Naive thymus-derived CD4-positive, alpha-beta T cell (primary cell): ENCODE data around the gene ITPR2. TPM values are rescaled to one million over a fixed set of nuclear protein-coding genes. Genes with fewer than 3 reads are reported as not detected.
A peak's percentile ranks its signal among the peaks of the same experiment; 100 is the strongest.

Experiments used
- ATAC-seq: fragments of 150-1000 bp; cut with Tn5 transposase; 2 replicates; pipeline ENCODE4 v1.10.0; 2021; ENCODE audit warnings: mild to moderate bottlenecking, moderate library complexity
- CTCF ChIA-PET: fragments of 350-600 bp; sonication (Branson Sonifier 250); formaldehyde crosslinking; loops from one replicate; lab custom pipeline; 2021; ENCODE audit warnings: antibody characterized with exemption; lab: Charles Lee
- POLR2A ChIA-PET: fragments of 350-600 bp; sonication (Branson Sonifier 250); formaldehyde crosslinking; loops from one replicate; lab custom pipeline; 2021; ENCODE audit warnings: antibody characterized with exemption, inconsistent platforms; lab: Charles Lee
- DNase-seq, 9 donors: peaks; one replicate each; pipeline versions ENCODE4 v3.0.0 to v3.0.0-alpha.2; 2020 to 2022; ENCODE audit warnings: mixed read lengths in 1 of 9
- H3K27ac ChIP-seq: one replicate; pipeline ENCODE4 v1.7.0; 2013; ENCODE audit warnings: mild to moderate bottlenecking, low read depth, low read length, moderate library complexity
- H3K27me3 ChIP-seq, 2 donors: one replicate each; pipeline ENCODE4 v1.7.0; 2013; ENCODE audit warnings: low read length in 2 of 2, mild to moderate bottlenecking in 2 of 2, moderate library complexity in 2 of 2; ENCODE audit not compliant: control insufficient read depth in 2 of 2, insufficient read depth in 2 of 2
- H3K36me3 ChIP-seq, 3 experiments: 1 replicate in 2 of 3; 2 replicates in 1 of 3; pipeline ENCODE4 v1.7.0; 2013; ENCODE audit warnings: low read length in 3 of 3, mild to moderate bottlenecking in 3 of 3, moderate library complexity in 1 of 3; ENCODE audit not compliant: insufficient read depth in 3 of 3, control insufficient read depth in 2 of 3
- H3K4me1 ChIP-seq, 2 donors: one replicate each; pipeline ENCODE4 v1.7.0; 2013; ENCODE audit warnings: low read length in 2 of 2, mild to moderate bottlenecking in 2 of 2, moderate library complexity in 1 of 2; ENCODE audit not compliant: control insufficient read depth in 2 of 2, insufficient read depth in 2 of 2
- H3K4me3 ChIP-seq: 2 replicates; pipeline ENCODE4 v1.7.0; 2013; ENCODE audit warnings: mild to moderate bottlenecking, low read length
- H3K9me3 ChIP-seq, 3 experiments: 1 replicate in 2 of 3; 2 replicates in 1 of 3; pipeline ENCODE4 v1.7.0; 2013; ENCODE audit warnings: low read length in 3 of 3; ENCODE audit not compliant: control insufficient read depth in 2 of 3
- H3K27ac Mint-ChIP-seq, 9 donors: one replicate each; pipeline ENCODE4 v1.8.0; 2020 to 2022; ENCODE audit warnings: mixed read lengths in 9 of 9, mild to moderate bottlenecking in 8 of 9, moderate library complexity in 5 of 9, inconsistent platforms in 2 of 9
- H3K27me3 Mint-ChIP-seq, 5 donors: one replicate each; pipeline ENCODE4 v1.8.0; 2021 to 2022; ENCODE audit warnings: mixed read lengths in 5 of 5, mild to moderate bottlenecking in 1 of 5
- H3K36me3 Mint-ChIP-seq, 5 donors: one replicate each; pipeline ENCODE4 v1.8.0; 2020 to 2022; ENCODE audit warnings: mixed read lengths in 5 of 5, mild to moderate bottlenecking in 3 of 5, inconsistent platforms in 1 of 5
- H3K4me1 Mint-ChIP-seq, 7 donors: one replicate each; pipeline ENCODE4 v1.8.0; 2020 to 2022; ENCODE audit warnings: mixed read lengths in 7 of 7, mild to moderate bottlenecking in 3 of 7, inconsistent platforms in 1 of 7
- H3K4me3 Mint-ChIP-seq, 10 donors: one replicate each; pipeline ENCODE4 v1.8.0; 2020 to 2022; ENCODE audit warnings: mild to moderate bottlenecking in 10 of 10, mixed read lengths in 10 of 10, moderate library complexity in 6 of 10, inconsistent platforms in 2 of 10
- H3K9me3 Mint-ChIP-seq, 11 donors: one replicate each; pipeline ENCODE4 v1.8.0; 2020 to 2022; ENCODE audit warnings: mixed read lengths in 11 of 11, mild to moderate bottlenecking in 4 of 11, inconsistent platforms in 1 of 11, moderate library complexity in 1 of 11
- intact Hi-C, 2 donors: fragments of 100-400 bp; cut with micrococcal nuclease; formaldehyde crosslinking; loops; one replicate each; pipeline ENCODE4 v1.15.1; 2023
- polyA plus RNA-seq, 2 donors: library from polyadenylated mRNA; unstranded; fragments of 300-500 nt; fragmentation: Illumina TruSeq; gene quantifications; one replicate each; pipeline ENCODE4 v1.2.3, GENCODE V29; 2021
- total RNA-seq, 6 experiments: library from RNA in 5 of 6; stranded (reverse) in 5 of 6; gene quantifications; 1 replicate in 5 of 6; 2 replicates in 1 of 6; pipeline ENCODE4 v1.2.3 and lab custom pipeline; 2021 to 2026

Gene ITPR2
- total and polyA plus RNA-seq, 7 experiments from 2014 or later: 11.3 to 71.5 (median 51.4) TPM

- Histone ChIP-seq H3K27ac (no peak overlapping the region), H3K4me1 (no peaks in the 10 kb centered on the region), H3K36me3 (no peaks in the 10 kb centered on the region), H3K4me3 (no peak overlapping the region), H3K9me3 (peaks cover 0 to 15% (median 0%) of the 10 kb centered on the region in 3 experiments), H3K27me3 (no peaks in the 10 kb centered on the region)
- DNase-seq (no peak), ATAC-seq (no peak)
- H3K4me1 Mint-ChIP-seq: peaks cover 14 to 27% (median 21%) of the 10 kb centered on the region in 7 donors
- H3K36me3 Mint-ChIP-seq: peaks cover 8 to 68% (median 55%) of the 10 kb centered on the region in 5 donors
- CTCF ChIA-PET: no interaction called here
- peaks cover 0 to 25% (median 14%) of the 10 kb centered on the region in 11 donors for H3K9me3 Mint-ChIP-seq
- intact Hi-C loops: no loop called here
- H3K27me3 Mint-ChIP-seq: no peaks in the 10 kb centered on the region
- H3K27ac Mint-ChIP-seq: peak overlapping the region in 1 of 9 donors; percentile 17
- no peak overlapping the region for H3K4me3 Mint-ChIP-seq
- POLR2A ChIA-PET: no interaction called here
Observed at GRCh38 chr12:26773313-26774104, 59.5 kb downstream of the ITPR2 start.

GRCh38 chr12:26771861-26772260 lies 61.1 kb downstream of the ITPR2 start:
- Mint-ChIP-seq H3K27ac (no peak overlapping the region), H3K27me3 (no peaks in the 10 kb centered on the region), H3K9me3 (peaks cover 0 to 13% (median 5%) of the 10 kb centered on the region in 11 donors), H3K4me1 (peaks cover 21 to 32% (median 27%) of the 10 kb centered on the region in 7 donors), H3K4me3 (no peak overlapping the region), H3K36me3 (peaks cover 6 to 61% (median 48%) of the 10 kb centered on the region in 5 donors)
- CTCF ChIA-PET: no interaction called here
- H3K4me1 ChIP-seq: no peaks in the 10 kb centered on the region
- no peak overlapping the region for H3K4me3 ChIP-seq
- ATAC-seq (no peak), DNase-seq (no peak)
- intact Hi-C loops: no loop called here
- H3K36me3 ChIP-seq: no peaks in the 10 kb centered on the region
- peaks cover 0 to 2% (median 0%) of the 10 kb centered on the region in 3 experiments for H3K9me3 ChIP-seq
- no peak overlapping the region for H3K27ac ChIP-seq
- no peaks in the 10 kb centered on the region for H3K27me3 ChIP-seq
- POLR2A ChIA-PET: no interaction called here

- Mint-ChIP-seq H3K27me3 (no peaks in the 10 kb centered on the region), H3K36me3 (peaks cover 7 to 61% (median 47%) of the 10 kb centered on the region in 5 donors), H3K27ac (no peak overlapping the region), H3K9me3 (peaks cover 0 to 12% (median 4%) of the 10 kb centered on the region in 11 donors), H3K4me3 (no peak overlapping the region), H3K4me1 (peaks cover 23 to 32% (median 27%) of the 10 kb centered on the region in 7 donors)
- CTCF ChIA-PET: interaction anchor here (1.1 kb wide), 1 partner anchor 20 kb away, joined by 3 read pairs; no protein-coding TSS in a partner anchor
- Histone ChIP-seq H3K9me3 (no peaks in the 10 kb centered on the region), H3K27me3 (no peaks in the 10 kb centered on the region), H3K4me3 (no peak overlapping the region), H3K4me1 (no peaks in the 10 kb centered on the region), H3K27ac (no peak overlapping the region), H3K36me3 (no peaks in the 10 kb centered on the region)
- no peak for DNase-seq
- intact Hi-C loops: no loop called here
- ATAC-seq: no peak
- POLR2A ChIA-PET: no interaction called here
Observed at GRCh38 chr12:26770239-26771070, 62.5 kb downstream of the ITPR2 start.

GRCh38 chr12:26769611-26770010 lies 63.4 kb downstream of the ITPR2 start:
- POLR2A ChIA-PET: no interaction called here
- H3K36me3 Mint-ChIP-seq: peaks cover 7 to 61% (median 43%) of the 10 kb centered on the region in 5 donors
- intact Hi-C loops: no loop called here
- no peak for DNase-seq
- no peak overlapping the region for H3K4me3 Mint-ChIP-seq
- no peaks in the 10 kb centered on the region for H3K27me3 Mint-ChIP-seq
- Histone ChIP-seq H3K27ac (no peak overlapping the region), H3K27me3 (no peaks in the 10 kb centered on the region), H3K4me3 (no peak overlapping the region), H3K4me1 (no peaks in the 10 kb centered on the region), H3K9me3 (no peaks in the 10 kb centered on the region), H3K36me3 (no peaks in the 10 kb centered on the region)
- H3K4me1 Mint-ChIP-seq: peaks cover 20 to 27% (median 23%) of the 10 kb centered on the region in 7 donors
- no peak overlapping the region for H3K27ac Mint-ChIP-seq
- no peak for ATAC-seq
- H3K9me3 Mint-ChIP-seq: peaks cover 0 to 14% (median 3%) of the 10 kb centered on the region in 11 donors
- CTCF ChIA-PET: no interaction called here

DNA sequence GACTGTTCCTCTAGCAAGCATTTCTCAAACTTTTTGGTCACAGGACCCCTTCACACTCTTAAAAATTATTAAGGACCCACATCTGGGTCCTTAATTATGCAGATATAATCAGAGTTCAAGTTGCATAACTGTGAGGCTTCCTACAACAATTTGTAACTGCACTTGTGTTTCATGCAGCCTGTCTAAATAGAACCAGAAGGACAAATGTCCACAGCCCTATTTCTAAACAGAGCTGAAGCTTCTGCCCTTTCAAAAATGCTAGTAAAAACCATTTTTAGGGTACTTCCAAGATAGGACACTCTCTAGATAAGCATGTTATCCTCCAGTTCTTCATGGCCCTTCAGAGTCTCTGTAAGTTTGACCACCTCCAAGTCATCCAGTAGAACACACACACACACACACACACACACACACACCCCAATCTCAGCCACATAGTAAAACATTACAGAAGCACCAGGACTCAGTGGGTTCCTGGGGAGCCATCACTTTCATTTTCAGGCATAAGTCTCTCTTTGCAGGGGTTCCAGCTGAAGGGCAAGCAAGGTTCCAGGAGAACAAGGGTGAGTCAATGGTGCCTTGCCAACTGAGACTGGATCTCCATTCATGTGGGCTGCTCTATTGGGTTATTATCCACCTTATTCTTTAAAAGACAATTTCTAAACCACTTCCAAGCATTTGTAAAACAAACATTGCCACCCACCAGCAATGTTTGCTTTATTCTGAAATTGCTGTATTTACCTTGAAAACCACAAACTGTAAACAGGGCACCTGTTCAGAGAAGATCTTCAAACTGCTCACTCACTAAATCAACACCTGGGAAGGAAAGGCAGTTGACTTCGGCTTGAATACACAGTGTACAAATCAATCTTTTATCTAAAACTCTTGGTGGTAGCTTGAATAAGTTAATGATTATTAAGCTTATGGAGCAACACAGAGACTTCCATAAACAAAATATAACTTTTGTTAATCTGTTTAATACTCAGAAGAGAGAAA lies 64.1 kb downstream of the ITPR2 start:
- peak overlapping the region in 2 of 9 donors; percentile 57 to 69 for H3K27ac Mint-ChIP-seq
- no peaks in the 10 kb centered on the region for H3K36me3 ChIP-seq
- no peak overlapping the region for H3K27ac ChIP-seq
- ChIA-PET POLR2A (no interaction called here), CTCF (no interaction called here)
- H3K9me3 Mint-ChIP-seq: peaks cover 0 to 22% (median 5%) of the 10 kb centered on the region in 11 donors
- peak overlapping the region in 1 of 10 donors; percentile 21 for H3K4me3 Mint-ChIP-seq
- no peaks in the 10 kb centered on the region for H3K4me1 ChIP-seq
- H3K27me3 ChIP-seq: no peaks in the 10 kb centered on the region
- no peak for DNase-seq
- H3K36me3 Mint-ChIP-seq: peaks cover 7 to 66% (median 50%) of the 10 kb centered on the region in 5 donors
- no peak for ATAC-seq
- H3K4me1 Mint-ChIP-seq: peaks cover 18 to 27% (median 23%) of the 10 kb centered on the region in 7 donors
- no peaks in the 10 kb centered on the region for H3K9me3 ChIP-seq
- H3K4me3 ChIP-seq: no peak overlapping the region
- intact Hi-C loops: no loop called here
- H3K27me3 Mint-ChIP-seq: no peaks in the 10 kb centered on the region

DNA sequence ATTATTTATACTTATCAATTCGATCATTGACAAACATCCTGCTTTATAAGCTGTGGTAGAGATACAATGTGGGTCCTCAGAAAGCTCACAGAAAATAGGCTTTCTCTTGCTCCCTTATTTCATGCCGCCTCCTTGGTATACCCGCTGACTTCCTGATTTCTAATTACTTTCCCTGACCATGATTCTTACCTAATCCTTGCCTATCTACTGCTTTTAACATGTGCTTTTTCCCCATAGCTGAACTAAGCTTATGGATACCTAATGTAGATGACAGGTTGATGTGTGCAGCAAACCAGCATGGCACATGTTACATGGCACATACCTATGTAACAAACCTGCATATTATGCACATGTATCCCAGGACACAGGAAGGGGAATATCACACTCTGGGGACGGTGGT lies 65.1 kb downstream of the ITPR2 start:
- ATAC-seq: no peak
- DNase-seq: no peak
- H3K36me3 Mint-ChIP-seq: peaks cover 7 to 62% (median 52%) of the 10 kb centered on the region in 5 donors
- peaks cover 18 to 27% (median 22%) of the 10 kb centered on the region in 7 donors for H3K4me1 Mint-ChIP-seq
- intact Hi-C loops: no loop called here
- H3K36me3 ChIP-seq: peaks cover 0 to 3% (median 0%) of the 10 kb centered on the region in 3 experiments
- H3K4me3 ChIP-seq: no peak overlapping the region
- H3K27me3 ChIP-seq: no peaks in the 10 kb centered on the region
- H3K4me3 Mint-ChIP-seq: peak overlapping the region in 1 of 10 donors; percentile 23
- H3K9me3 Mint-ChIP-seq: peaks cover 0 to 26% (median 8%) of the 10 kb centered on the region in 11 donors
- ChIA-PET POLR2A (no interaction called here), CTCF (no interaction called here)
- no peaks in the 10 kb centered on the region for H3K27me3 Mint-ChIP-seq
- H3K4me1 ChIP-seq: no peaks in the 10 kb centered on the region
- H3K9me3 ChIP-seq: no peaks in the 10 kb centered on the region
- peak overlapping the region in 1 of 9 donors; percentile 7 for H3K27ac Mint-ChIP-seq
- H3K27ac ChIP-seq: no peak overlapping the region
